NCI-H524 treated with DMSO at 0.1 percent for 48 hours (cell line): ENCODE data around the gene SRGAP1.
A peak's percentile ranks its signal among the peaks of the same experiment; 100 is the strongest.
"Not testable (repeated sequence)": the region's sequence is repeated elsewhere in the genome, so short reads cannot be mapped to it uniquely, and the experiment has no call there.

ENCODE experiments used
- DNase-seq: peaks from one replicate; lab custom pipeline; 2025; lab: John Stamatoyannopoulos, UW

SRGAP1 gene

DNA sequence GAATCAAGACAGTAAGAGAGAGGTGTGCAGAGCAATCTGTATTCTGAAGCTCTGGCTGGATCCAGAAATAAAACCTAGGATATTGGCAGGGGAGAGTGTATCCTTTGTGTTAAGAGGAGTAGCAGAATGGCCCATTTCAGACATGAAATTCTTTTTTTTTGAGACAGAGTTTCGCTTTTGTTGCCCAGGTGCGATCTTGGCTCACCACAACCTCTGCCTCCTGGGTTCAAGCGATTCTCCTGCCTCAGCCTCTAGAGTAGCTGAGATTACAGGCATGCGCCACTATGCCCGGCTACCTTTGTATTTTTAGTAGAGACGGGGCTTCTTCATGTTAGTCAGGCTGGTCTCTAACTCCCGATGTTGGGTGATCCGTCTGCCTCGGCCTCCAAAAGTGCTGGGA, 6.1 kb upstream of the SRGAP1 start:
- no peak for DNase-seq

DNA sequence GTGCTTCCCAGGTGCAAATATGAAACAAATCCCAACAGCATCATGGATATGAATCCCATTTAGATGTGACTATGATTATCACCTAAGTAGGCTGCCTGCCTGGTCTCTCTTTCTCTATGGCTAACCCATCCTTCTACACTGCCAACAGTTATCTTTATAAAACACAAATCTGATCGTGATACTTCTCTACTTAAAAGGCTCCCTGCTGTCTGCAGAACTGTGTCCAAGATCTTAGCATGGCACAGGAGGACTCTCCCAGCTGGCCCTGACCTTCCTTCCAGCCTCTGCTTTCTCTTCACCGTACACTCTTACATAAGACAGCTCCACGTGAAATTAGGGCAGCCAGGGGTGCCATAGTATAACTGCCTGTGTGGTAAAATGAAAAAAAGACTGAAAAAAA, 3.5 kb upstream of the SRGAP1 start:
- DNase-seq: no peak

DNA sequence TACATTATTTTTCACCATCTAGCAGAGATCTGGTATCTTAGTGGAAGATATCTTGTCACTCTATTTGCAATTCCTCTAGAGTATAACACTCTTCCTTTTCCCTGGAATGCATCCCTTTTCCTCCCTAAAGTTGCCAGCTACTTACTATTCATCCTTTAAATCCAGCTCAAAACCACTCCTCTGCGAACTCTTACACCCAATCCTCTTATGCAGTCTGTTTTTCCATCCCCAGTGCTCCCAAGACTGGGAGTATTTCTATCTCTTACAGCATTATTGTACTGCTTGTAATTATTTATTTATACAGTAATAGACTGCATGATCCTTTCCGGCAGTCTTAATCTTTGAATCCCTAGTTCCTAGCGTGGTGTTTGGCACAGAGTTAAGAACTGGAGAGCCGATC, 2.9 kb upstream of the SRGAP1 start:
- DNase-seq: no peak

DNA sequence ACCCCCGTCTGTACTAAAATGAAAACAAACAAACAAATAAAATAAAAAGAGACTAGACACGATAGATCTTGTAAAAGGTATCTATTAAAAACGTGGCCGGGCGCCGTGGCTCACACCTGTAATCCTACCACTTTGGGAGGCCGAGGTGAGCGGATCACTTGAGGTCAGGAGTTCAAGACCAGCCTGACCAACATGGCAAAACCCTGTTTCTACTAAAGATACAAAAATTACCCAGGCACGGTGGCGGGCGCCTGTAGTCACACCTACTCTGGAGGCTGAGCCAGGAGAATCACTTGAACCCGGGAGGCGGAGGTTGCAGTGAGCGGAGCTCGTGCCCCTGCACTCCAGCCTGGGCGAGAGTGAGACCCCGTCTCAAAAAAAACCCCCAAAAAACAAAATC, 1.8 kb upstream of the SRGAP1 start:
- not testable (repeated sequence) for DNase-seq

GRCh38 chr12:63843254-63843720, 1.2 kb upstream of the SRGAP1 start:
- DNase-seq: no peak

GRCh38 chr12:63843721-63844390, 644 bp upstream of the SRGAP1 start:
- peak; percentile 62 for DNase-seq

- no peak for DNase-seq
Observed at GRCh38 chr12:63845726-63846125, 1.2 kb downstream of the SRGAP1 start.

DNA sequence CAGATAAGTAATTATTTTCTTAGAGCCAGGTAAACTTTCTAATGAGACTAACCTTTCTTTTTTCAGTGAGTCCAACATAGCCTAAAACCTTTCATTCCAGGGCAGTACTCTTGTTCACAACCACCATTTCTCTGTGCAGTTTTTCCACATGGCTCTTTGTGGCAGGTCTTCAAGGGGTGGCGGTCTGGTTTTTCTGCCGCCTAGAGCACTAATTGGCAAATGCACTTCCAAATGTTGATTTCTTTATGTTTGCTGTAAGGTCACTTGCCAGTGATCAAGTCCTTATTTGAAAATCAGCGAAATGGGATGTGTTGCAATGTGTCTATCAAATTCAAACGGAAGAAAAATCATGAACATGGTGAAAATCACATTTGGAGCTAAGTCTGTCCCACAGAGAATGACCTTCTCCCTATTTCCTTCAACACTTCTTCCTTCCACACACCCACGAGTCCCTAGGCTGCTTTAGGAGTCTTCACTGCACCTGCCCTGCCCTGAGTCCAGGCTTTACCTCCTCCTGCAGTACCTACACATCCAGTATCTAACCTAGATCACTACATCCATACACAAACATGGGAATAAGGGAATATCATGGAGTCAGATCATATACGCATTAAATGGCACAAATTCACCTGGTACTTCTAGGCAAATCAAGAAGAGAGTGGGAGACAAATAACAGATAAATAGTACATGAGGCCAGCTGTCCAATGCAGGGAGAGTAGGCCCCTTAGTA, 1.9 kb downstream of the SRGAP1 start:
- no peak for DNase-seq

- no peak for DNase-seq
Observed at GRCh38 chr12:63848450-63848849, 4.0 kb downstream of the SRGAP1 start.

DNA sequence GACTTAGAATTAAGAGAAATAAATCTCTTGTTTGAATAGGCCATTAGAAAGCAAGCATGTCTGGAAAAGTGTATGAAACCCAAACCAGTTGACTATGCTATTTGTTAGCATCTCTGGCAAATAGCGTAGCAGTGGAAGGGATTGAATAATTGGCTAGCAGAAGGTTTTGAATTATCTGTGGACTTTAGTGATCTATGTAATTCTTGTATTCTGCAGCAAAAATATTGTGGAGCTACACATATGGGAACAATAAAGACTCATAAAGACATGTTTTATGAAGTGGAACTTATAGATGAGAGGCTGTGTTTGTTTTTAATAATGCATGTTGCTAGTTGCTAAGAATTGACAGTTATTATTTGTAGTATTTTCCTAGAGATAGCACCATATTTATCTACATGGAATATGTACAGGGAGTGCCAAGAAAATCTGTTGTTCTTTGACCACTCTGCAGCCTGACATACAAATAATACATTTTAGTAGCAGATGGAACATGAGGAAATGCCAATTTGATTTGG, 4.7 kb downstream of the SRGAP1 start:
- DNase-seq: no peak

DNA sequence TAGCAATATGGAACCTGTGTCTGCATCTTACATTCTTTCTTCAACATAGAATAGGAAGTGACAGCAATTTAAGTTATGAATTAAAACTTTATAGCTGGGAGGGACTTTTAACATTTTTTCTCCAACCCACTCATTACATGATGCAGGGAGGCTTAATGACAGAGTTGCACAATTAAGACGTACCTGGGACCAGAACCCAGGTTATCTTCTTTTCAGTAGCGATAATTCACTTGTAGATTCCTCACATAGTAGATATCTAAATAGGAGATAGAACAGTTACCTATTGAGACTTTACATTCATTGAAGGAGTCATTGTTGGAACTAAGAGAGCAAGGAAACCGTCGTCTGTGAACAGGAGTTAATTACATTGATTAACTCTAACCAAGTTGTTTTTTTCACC, 5.1 kb downstream of the SRGAP1 start:
- no peak for DNase-seq

- no peak for DNase-seq
Observed at GRCh38 chr12:63853978-63854377, 9.5 kb downstream of the SRGAP1 start.

DNA sequence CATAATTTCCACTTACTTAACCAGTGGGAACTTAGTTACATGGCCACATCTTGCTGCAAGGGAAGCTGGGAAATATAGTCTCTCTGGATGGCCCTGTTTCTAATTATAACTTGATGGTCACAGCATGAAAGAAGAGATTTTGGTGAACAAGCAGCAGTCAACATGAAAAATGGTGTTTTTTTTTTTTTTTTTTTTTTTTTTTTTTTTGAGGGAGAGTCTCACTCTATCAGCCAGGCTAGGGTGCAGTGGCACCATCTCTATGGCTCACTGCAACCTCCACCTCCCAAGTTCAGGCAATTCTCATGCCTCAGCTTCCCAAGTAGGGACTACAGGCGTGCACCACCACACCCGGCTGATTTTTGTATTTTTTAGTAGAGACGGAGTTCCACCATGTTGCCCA, 10.8 kb downstream of the SRGAP1 start:
- DNase-seq: no peak

DNA sequence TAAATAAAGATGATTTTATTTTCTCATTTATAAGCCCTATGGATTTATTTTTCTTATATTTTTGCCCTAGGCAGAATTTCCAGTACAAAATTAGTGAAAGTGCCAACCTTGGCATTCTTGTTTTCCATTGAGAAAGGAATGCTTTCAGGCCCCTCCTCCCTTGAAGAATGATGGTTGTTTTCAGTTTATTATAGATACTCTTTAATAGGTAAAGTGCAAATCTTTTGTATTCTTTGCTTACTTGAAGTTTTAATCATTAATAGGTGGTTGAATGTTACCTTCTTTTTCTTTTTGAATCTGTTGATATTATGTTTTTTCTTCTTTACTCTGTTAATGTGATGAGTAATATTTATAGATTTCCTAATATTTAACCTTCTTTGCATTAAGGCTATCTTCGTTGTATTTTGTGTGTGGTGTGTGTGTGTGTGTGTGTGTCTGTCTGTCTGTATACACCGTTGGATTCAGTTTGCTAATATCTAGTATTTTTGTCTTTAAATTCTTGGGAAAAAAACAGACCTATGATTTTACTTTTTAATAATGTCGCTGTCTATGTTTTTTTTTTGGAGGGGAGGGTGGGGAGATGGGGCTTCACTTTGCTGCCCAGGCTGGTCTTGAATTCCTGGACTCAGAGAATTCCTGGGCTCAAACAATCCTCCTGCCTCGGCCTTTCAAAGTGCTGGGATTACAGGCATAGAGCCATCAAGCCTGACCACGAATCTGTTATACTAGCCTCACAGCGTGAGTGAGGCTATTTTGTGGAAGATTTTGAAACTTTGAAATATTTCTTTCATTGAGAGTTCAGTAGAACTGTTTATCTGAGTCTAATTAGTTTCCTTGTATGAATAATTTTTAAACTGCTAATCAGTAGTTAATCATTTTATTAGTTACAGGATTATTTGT, 13.5 kb downstream of the SRGAP1 start:
- no peak for DNase-seq

DNA sequence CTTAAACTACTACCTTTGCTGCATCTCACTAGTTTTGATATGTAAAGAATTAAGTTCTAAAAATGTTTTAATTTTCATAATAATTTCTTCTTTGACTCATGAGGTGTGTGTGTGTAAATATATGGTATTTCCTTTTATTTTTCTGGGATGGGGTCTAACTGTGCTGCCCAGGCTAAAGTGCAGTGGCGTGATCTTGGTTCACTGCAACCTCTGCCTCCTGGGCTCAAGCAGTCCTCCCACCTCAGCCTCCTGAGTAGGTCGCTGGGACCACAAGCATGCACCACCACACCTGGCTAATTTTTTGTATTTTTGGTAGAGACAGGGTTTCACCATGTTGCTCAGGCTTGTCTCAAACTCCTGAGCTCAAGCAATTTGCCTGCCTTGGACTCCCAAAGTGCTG, 15.4 kb downstream of the SRGAP1 start:
- DNase-seq: not testable (repeated sequence)

- no peak for DNase-seq
Observed at GRCh38 chr12:63862187-63862968, 17.9 kb downstream of the SRGAP1 start.

DNA sequence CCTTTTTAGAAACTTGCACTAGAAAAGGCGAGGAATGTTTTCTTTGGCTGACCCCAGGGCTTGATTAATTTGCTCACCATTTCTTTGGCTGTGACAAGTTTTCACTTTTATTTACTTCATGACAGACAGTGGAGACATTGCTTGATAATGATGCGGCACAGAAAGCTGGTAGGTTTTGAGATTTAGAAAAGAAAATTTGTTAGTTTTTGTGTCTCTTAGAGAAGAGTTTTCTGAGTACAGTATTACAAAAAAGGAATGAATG, 18.4 kb downstream of the SRGAP1 start:
- no peak for DNase-seq

DNA sequence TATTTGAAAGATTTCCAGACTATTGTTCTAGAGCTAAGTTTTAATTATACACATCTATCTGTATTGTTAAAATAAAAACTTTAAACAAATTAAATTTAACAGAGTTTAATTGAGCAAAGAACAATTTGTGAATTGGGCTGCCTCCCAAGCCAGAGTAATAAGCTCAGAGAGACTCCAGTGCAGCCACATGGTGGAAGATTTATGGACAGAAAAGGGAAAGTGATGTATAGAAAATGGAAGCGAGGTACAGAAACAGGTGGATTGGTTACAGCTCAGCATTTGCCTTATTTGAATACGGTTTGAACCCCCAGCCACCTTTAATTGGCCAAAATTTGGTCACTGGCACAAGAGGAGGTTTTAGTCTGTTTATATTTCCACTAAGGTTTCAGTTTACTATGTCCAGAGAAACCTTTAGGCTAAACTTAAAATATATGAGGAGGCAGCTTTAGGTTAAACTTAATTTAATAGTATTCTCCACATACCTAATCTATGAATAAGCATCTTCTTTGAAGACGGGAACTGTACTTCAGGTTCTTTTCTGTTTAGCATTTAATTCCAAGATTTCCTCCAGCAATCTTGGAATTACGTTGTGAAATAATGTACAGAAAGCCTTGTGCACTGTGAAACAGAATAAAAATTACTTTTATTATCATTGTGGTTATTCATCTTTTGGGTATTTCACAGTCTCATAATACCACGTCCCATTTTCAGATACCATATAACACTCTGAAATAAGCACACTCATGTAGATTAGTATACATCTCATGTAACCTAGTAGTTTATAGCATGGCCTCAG, 19.4 kb downstream of the SRGAP1 start:
- no peak for DNase-seq

DNA sequence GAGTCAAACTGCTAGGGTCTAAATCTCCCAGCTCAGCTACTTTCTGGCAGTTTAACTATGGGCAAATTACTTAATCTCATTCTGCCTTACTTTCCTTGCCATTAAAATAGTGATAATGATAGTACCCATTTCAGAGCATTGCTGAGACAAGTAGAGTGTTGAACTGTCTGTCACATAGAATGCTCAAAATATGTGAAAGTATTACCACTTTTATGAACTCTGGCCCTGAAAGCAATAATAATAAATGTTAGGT, 19.9 kb downstream of the SRGAP1 start:
- DNase-seq: no peak

DNA sequence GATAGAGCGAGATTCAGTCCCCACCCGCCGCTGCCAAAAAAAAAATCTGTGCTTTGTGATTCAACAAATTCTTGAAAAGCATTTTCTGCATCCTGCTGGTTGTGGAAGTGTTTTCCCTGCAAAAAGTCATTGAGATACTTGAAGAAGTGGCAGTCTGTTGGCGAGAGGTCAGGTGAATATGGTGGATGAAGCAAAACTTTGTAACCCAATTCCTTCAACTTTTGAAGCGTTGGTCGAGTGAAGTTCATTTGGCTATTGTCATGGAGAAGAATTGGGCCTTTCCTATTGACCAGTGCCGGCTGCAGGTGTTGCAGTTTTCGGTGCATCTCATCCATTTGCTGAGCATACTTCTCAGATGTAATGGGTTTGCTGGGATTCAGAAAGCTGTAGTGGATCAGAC, 20.9 kb downstream of the SRGAP1 start:
- no peak for DNase-seq

GRCh38 chr12:63867053-63867452, 22.6 kb downstream of the SRGAP1 start:
- no peak for DNase-seq
